Trophoblast cell (in vitro differentiated cells and primary cell): ENCODE data around the gene SUMO3.
"Not testable (repeated sequence)": the region's sequence is repeated elsewhere in the genome, so short reads cannot be mapped to it uniquely, and the experiment has no call there.

Experiments
- DNase-seq, 2 donors: peaks; one replicate each; pipeline ENCODE4 v3.0.0-alpha.2; 2016
- H2AFZ ChIP-seq: 2 replicates; pipeline ENCODE4 v1.6.1; 2013; ENCODE audit warnings: low read length, moderate library complexity, mild to moderate bottlenecking; ENCODE audit not compliant: insufficient read depth, poor library complexity
- H2AK5ac ChIP-seq: 2 replicates; pipeline ENCODE4 v1.6.1; 2013; ENCODE audit warnings: mild to moderate bottlenecking, low read length
- H2BK120ac ChIP-seq: 2 replicates; pipeline ENCODE4 v1.6.1; 2013; ENCODE audit warnings: low read length, mild to moderate bottlenecking, moderate library complexity; ENCODE audit not compliant: insufficient read depth, poor library complexity
- H2BK12ac ChIP-seq: 2 replicates; pipeline ENCODE4 v1.6.1; 2013; ENCODE audit warnings: mild to moderate bottlenecking, low read length, moderate library complexity
- H2BK5ac ChIP-seq: 2 replicates; pipeline ENCODE4 v1.6.1; 2013; ENCODE audit warnings: low read length, low read depth, moderate library complexity, mild to moderate bottlenecking; ENCODE audit not compliant: poor library complexity
- H3K14ac ChIP-seq: 2 replicates; pipeline ENCODE4 v1.6.1; 2013; ENCODE audit warnings: mild to moderate bottlenecking, low read length
- H3K18ac ChIP-seq: 2 replicates; pipeline ENCODE4 v1.6.1; 2013; ENCODE audit warnings: mild to moderate bottlenecking, low read length
- H3K23ac ChIP-seq: 2 replicates; pipeline ENCODE4 v1.6.1; 2013; ENCODE audit warnings: low read length
- H3K27ac ChIP-seq: 2 replicates; pipeline ENCODE4 v1.5.1; 2013; ENCODE audit warnings: low read depth, mild to moderate bottlenecking, inconsistent platforms, low read length, moderate library complexity
- H3K27me3 ChIP-seq: 2 replicates; pipeline ENCODE4 v1.6.1; 2013; ENCODE audit warnings: inconsistent platforms, mild to moderate bottlenecking, low read length, moderate library complexity; ENCODE audit not compliant: insufficient read depth
- H3K36me3 ChIP-seq, 2 experiments: 1 replicate in 1 of 2; 2 replicates in 1 of 2; pipeline ENCODE4 v1.6.1; 2013; ENCODE audit warnings: low read length in 2 of 2, mild to moderate bottlenecking in 2 of 2, moderate library complexity in 1 of 2; ENCODE audit not compliant: insufficient read depth in 2 of 2, control insufficient read depth in 1 of 2
- H3K4ac ChIP-seq: 2 replicates; pipeline ENCODE4 v1.6.1; 2013; ENCODE audit warnings: low read depth, mild to moderate bottlenecking, low read length, moderate library complexity
- H3K4me1 ChIP-seq, 2 experiments: 1 replicate in 1 of 2; 2 replicates in 1 of 2; pipeline ENCODE4 v1.6.1; 2013; ENCODE audit warnings: low read length in 2 of 2, mild to moderate bottlenecking in 2 of 2, moderate library complexity in 1 of 2; ENCODE audit not compliant: insufficient read depth in 2 of 2, control insufficient read depth in 1 of 2
- H3K4me2 ChIP-seq: 2 replicates; pipeline ENCODE4 v1.6.1; 2013; ENCODE audit warnings: inconsistent platforms, mild to moderate bottlenecking, low read length, moderate library complexity
- H3K4me3 ChIP-seq: 2 replicates; pipeline ENCODE4 v1.5.1; 2013; ENCODE audit warnings: mild to moderate bottlenecking, low read depth, low read length, inconsistent platforms
- H3K79me1 ChIP-seq: one replicate; pipeline ENCODE4 v1.6.1; 2013; ENCODE audit warnings: low read length
- H3K79me2 ChIP-seq: 2 replicates; pipeline ENCODE4 v1.6.1; 2013; ENCODE audit warnings: low read length, mild to moderate bottlenecking; ENCODE audit not compliant: control insufficient read depth, insufficient read depth, poor library complexity
- H3K9ac ChIP-seq: 2 replicates; pipeline ENCODE4 v1.6.1; 2013; ENCODE audit warnings: mild to moderate bottlenecking, low read length
- H3K9me3 ChIP-seq: 2 replicates; pipeline ENCODE4 v1.6.1; 2013; ENCODE audit warnings: low read depth, mild to moderate bottlenecking, control low read depth, inconsistent platforms, low read length; ENCODE audit not compliant: insufficient read depth
- H4K12ac ChIP-seq: 2 replicates; pipeline ENCODE4 v1.6.1; 2013; ENCODE audit warnings: low read depth, mild to moderate bottlenecking, low read length, moderate library complexity
- H4K8ac ChIP-seq: 2 replicates; pipeline ENCODE4 v1.6.1; 2013; ENCODE audit warnings: low read depth, mild to moderate bottlenecking, low read length, moderate library complexity
- H4K91ac ChIP-seq: one replicate; pipeline ENCODE4 v1.6.1; 2013; ENCODE audit warnings: low read depth, mild to moderate bottlenecking, low read length, moderate library complexity
- WGBS: extraction: QIAGEN DNeasy Blood & Tissue Kit; methylation state at CpG from one replicate; pipeline ENCODE4 v1.1.7; 2013; ENCODE audit warnings: missing lambda C conversion rate; ENCODE audit not compliant: insufficient read length, insufficient coverage; ENCODE audit errors: extremely low coverage; 5-methylcytosine and 5-hydroxymethylcytosine counted together

The SUMO3 gene

GRCh38 chr21:44834231-44834950, 16.5 kb upstream of the SUMO3 start:
- no peaks in the 10 kb centered on the region for H3K79me1 ChIP-seq
- no peak overlapping the region for H2AK5ac ChIP-seq
- peaks cover 5 to 9% of the 10 kb centered on the region in 2 experiments for H3K4me1 ChIP-seq
- no peak overlapping the region for H3K9ac ChIP-seq
- H3K27ac ChIP-seq, result no peak overlapping the region
- H3K36me3 ChIP-seq, result no peaks in the 10 kb centered on the region
- no peak overlapping the region for H2BK12ac ChIP-seq
- H3K9me3 ChIP-seq, result no peaks in the 10 kb centered on the region
- no peak overlapping the region for H3K4me2 ChIP-seq
- no peak overlapping the region for H4K8ac ChIP-seq
- no peak for DNase-seq
- no CpG with 5 or more reads among the region's 26 CpGs for WGBS
- no peaks in the 10 kb centered on the region for H3K27me3 ChIP-seq
- H3K4ac ChIP-seq, result no peak overlapping the region
- H3K23ac ChIP-seq, result no peak overlapping the region
- no peak overlapping the region for H3K14ac ChIP-seq
- no peak overlapping the region for H2AFZ ChIP-seq
- H2BK120ac ChIP-seq, result no peak overlapping the region
- no peak overlapping the region for H2BK5ac ChIP-seq
- no peak overlapping the region for H4K91ac ChIP-seq
- no peak overlapping the region for H3K4me3 ChIP-seq
- no peaks in the 10 kb centered on the region for H3K79me2 ChIP-seq
- no peak overlapping the region for H3K18ac ChIP-seq
- H4K12ac ChIP-seq, result no peak overlapping the region

GRCh38 chr21:44833663-44834062, 15.8 kb upstream of the SUMO3 start:
- H3K36me3 ChIP-seq, result no peaks in the 10 kb centered on the region
- H3K79me1 ChIP-seq, result no peaks in the 10 kb centered on the region
- no peak overlapping the region for H4K12ac ChIP-seq
- H2BK12ac ChIP-seq, result no peak overlapping the region
- H3K9ac ChIP-seq, result no peak overlapping the region
- no peak overlapping the region for H2BK5ac ChIP-seq
- no peaks in the 10 kb centered on the region for H3K9me3 ChIP-seq
- H3K4me2 ChIP-seq, result no peak overlapping the region
- H3K79me2 ChIP-seq, result no peaks in the 10 kb centered on the region
- WGBS, result no CpG with 5 or more reads among the region's 5 CpGs
- no peak overlapping the region for H4K8ac ChIP-seq
- no peak overlapping the region for H3K4ac ChIP-seq
- H3K14ac ChIP-seq, result no peak overlapping the region
- no peak overlapping the region for H2AFZ ChIP-seq
- H3K27ac ChIP-seq, result no peak overlapping the region
- peaks cover 5 to 9% of the 10 kb centered on the region in 2 experiments for H3K4me1 ChIP-seq
- no peak overlapping the region for H2AK5ac ChIP-seq
- DNase-seq, result no peak
- no peak overlapping the region for H4K91ac ChIP-seq
- no peak overlapping the region for H3K18ac ChIP-seq
- H3K4me3 ChIP-seq, result no peak overlapping the region
- no peaks in the 10 kb centered on the region for H3K27me3 ChIP-seq
- H3K23ac ChIP-seq, result no peak overlapping the region
- H2BK120ac ChIP-seq, result no peak overlapping the region

- H3K14ac ChIP-seq, H4K91ac ChIP-seq, H3K79me2 ChIP-seq, H3K4me2 ChIP-seq, H3K4me1 ChIP-seq, H3K4me3 ChIP-seq, H2AFZ ChIP-seq, H3K36me3 ChIP-seq, H3K79me1 ChIP-seq, H2BK12ac ChIP-seq, H4K12ac ChIP-seq, H3K4ac ChIP-seq, H4K8ac ChIP-seq, H3K23ac ChIP-seq, H3K9ac ChIP-seq, H3K9me3 ChIP-seq, H2BK5ac ChIP-seq, H2AK5ac ChIP-seq, H3K27me3 ChIP-seq, H3K18ac ChIP-seq, H2BK120ac ChIP-seq, DNase-seq, H3K27ac ChIP-seq: not testable (repeated sequence)
- no CpG with 5 or more reads among the region's 23 CpGs for WGBS
Measured at GRCh38 chr21:44832516-44833255, 14.8 kb upstream of the SUMO3 start.

- H2AFZ ChIP-seq, result no peak overlapping the region
- H3K23ac ChIP-seq, result no peak overlapping the region
- peaks cover 0 to under 1% of the 10 kb centered on the region in 2 experiments for H3K4me1 ChIP-seq
- no peak overlapping the region for H3K18ac ChIP-seq
- H3K14ac ChIP-seq, result no peak overlapping the region
- H3K36me3 ChIP-seq, result no peaks in the 10 kb centered on the region
- no CpG with 5 or more reads among the region's 7 CpGs for WGBS
- no peak overlapping the region for H3K4ac ChIP-seq
- H4K12ac ChIP-seq, result no peak overlapping the region
- no peak overlapping the region for H2BK120ac ChIP-seq
- H2BK12ac ChIP-seq, result no peak overlapping the region
- no peak overlapping the region for H2BK5ac ChIP-seq
- H3K79me2 ChIP-seq, result no peaks in the 10 kb centered on the region
- H4K91ac ChIP-seq, result no peak overlapping the region
- peaks cover 5% of the 10 kb centered on the region for H3K9me3 ChIP-seq
- no peak overlapping the region for H2AK5ac ChIP-seq
- H4K8ac ChIP-seq, result no peak overlapping the region
- no peak overlapping the region for H3K27ac ChIP-seq
- no peaks in the 10 kb centered on the region for H3K27me3 ChIP-seq
- no peak overlapping the region for H3K9ac ChIP-seq
- DNase-seq, result no peak
- no peak overlapping the region for H3K4me3 ChIP-seq
- H3K79me1 ChIP-seq, result no peaks in the 10 kb centered on the region
- H3K4me2 ChIP-seq, result no peak overlapping the region
Measured at GRCh38 chr21:44831227-44831860, 13.5 kb upstream of the SUMO3 start.
